Measurements from ENCODE around the gene ST6GALNAC4. TPM values are rescaled to one million over a fixed set of nuclear protein-coding genes. Genes with fewer than 3 reads are reported as not detected.

ST6GALNAC4 gene
- total RNA-seq, 1 experiment from 2014 or later = 15.4 TPM

DNA sequence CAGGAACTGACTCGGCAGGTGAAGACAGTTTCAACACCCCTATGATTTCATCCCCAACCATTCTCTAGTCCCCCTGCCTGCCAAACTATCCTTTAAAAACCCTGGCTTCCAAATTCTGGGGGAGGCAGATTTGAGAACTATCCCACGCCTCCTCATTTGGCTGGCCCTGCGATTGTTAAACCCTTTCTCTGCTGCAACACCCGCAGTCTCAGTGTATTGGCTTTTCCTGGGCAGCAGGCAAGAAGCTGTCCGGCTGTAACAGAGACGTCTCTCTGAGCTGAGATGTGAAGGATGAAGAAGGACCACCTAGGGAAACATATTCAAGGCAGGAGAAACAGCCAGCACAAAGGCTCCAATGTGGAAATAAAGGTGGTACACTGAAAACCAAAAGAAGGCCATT, 24.0 kb downstream of the ST6GALNAC4 start:
- Histone ChIP-seq H3K56ac (ENCODE audit: insufficient read length, low read depth, low read length) (no peak overlapping the region), H3K79me1 (ENCODE audit: insufficient read depth, low read depth, low read length, poor library complexity, severe bottlenecking) (no peaks in the 10 kb centered on the region), H4K20me1 (ENCODE audit: control insufficient read depth, insufficient read depth, insufficient read length) (no peaks in the 10 kb centered on the region), H3T11ph (ENCODE audit: low read length) (no peak overlapping the region), H3K14ac (ENCODE audit: insufficient read depth, low read length) (no peak overlapping the region), H3K27ac (ENCODE audit: insufficient read length, low read depth, low read length) (no peak overlapping the region), H3K79me2 (ENCODE audit: insufficient read depth, low read length) (no peaks in the 10 kb centered on the region), H3K27me3 (ENCODE audit: insufficient read depth, low read length) (no peaks in the 10 kb centered on the region), H3K18ac (ENCODE audit: insufficient read length, low read depth, low read length) (no peak overlapping the region), H3K9me3 (ENCODE audit: control insufficient read depth, low read depth, low read length) (no peaks in the 10 kb centered on the region), H2BK120ac (ENCODE audit: low read depth, low read length, poor library complexity, severe bottlenecking) (no peak overlapping the region), H4K91ac (ENCODE audit: insufficient read length, low read depth, low read length) (no peak overlapping the region), H3K4me2 (ENCODE audit: insufficient read depth, insufficient read length, low read length) (no peak overlapping the region), H4K5ac (ENCODE audit: insufficient read length, low read depth, low read length) (no peak overlapping the region), H3K23me2 (ENCODE audit: insufficient read length, low read depth, low read length, poor library complexity, severe bottlenecking) (no peaks in the 10 kb centered on the region), H2AFZ (ENCODE audit: low read length) (no peak overlapping the region), H2BK5ac (ENCODE audit: insufficient read length, low read length) (no peak overlapping the region), H3K23ac (ENCODE audit: insufficient read length, low read depth, low read length) (no peak overlapping the region), H3K4ac (ENCODE audit: low read depth, low read length) (no peak overlapping the region), H4K8ac (replicated peaks; ENCODE audit: insufficient read length, low read depth, low read length) (no peak overlapping the region), H3K4me1 (ENCODE audit: insufficient read depth, low read length) (no peaks in the 10 kb centered on the region; the same call in 1 of the 2 replicates), H2BK12ac (ENCODE audit: insufficient read length, low read depth, low read length) (no peak overlapping the region), H2BK15ac (ENCODE audit: low read depth, low read length) (no peak overlapping the region), H3K9ac (ENCODE audit: extremely low read depth, insufficient read length, low read length) (no peak overlapping the region), H2BK20ac (ENCODE audit: low read depth, low read length, poor library complexity, severe bottlenecking) (no peak overlapping the region), H2AK5ac (ENCODE audit: insufficient read length, low read length) (no peak overlapping the region)
- Mint-ChIP-seq H3K4me3 (no peak overlapping the region; a peak in 1 of 5 replicates), H3K4me1 (peaks cover 7 to 10% of the 10 kb centered on the region in 2 experiments; a peak in 3 of 4 replicates), H3K27me3 (ENCODE audit: low read depth) (no peaks in the 10 kb centered on the region), H3K27ac (no peak overlapping the region), H3K9me3 (peaks cover 9% of the 10 kb centered on the region in 2 experiments; a peak in 3 of 5 replicates), H3K36me3 (ENCODE audit: insufficient read depth in 1 of 3, low read depth in 3 of 3) (peaks cover 45 to 70% (median 68%) of the 10 kb centered on the region in 3 experiments)
- DNase-seq = no peak
- TF ChIP-seq, protein P1, sequence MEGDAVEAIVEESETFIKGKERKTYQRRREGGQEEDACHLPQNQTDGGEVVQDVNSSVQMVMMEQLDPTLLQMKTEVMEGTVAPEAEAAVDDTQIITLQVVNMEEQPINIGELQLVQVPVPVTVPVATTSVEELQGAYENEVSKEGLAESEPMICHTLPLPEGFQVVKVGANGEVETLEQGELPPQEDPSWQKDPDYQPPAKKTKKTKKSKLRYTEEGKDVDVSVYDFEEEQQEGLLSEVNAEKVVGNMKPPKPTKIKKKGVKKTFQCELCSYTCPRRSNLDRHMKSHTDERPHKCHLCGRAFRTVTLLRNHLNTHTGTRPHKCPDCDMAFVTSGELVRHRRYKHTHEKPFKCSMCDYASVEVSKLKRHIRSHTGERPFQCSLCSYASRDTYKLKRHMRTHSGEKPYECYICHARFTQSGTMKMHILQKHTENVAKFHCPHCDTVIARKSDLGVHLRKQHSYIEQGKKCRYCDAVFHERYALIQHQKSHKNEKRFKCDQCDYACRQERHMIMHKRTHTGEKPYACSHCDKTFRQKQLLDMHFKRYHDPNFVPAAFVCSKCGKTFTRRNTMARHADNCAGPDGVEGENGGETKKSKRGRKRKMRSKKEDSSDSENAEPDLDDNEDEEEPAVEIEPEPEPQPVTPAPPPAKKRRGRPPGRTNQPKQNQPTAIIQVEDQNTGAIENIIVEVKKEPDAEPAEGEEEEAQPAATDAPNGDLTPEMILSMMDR (conservative IDR thresholded peaks at IDR 0.05) = no peak
- WGBS (ENCODE audit: extremely low coverage, insufficient read length, low lambda C conversion rate) = no CpG with 5 or more reads among the region's 6 CpGs

Data from H9 (cell line).